SK-N-SH treated with all-trans-retinoic acid at 6 μM for 48 hours (cell line): ENCODE measurements around the gene GRXCR1.

Source experiments
- ATAC-seq: fragments of 200-7000 bp; cut with Tn5 transposase; 3 replicates; pipeline ENCODE4 v1.9.1; 2020; ENCODE audit warnings: mild to moderate bottlenecking, moderate library complexity
- BACH2 ChIP-seq: fragments of 250-450 bp; sonication (Bioruptor Pico); IDR thresholded peaks from 2 replicates; pipeline ENCODE4 v1.9.0; 2021; ENCODE audit warnings: mild to moderate bottlenecking, borderline replicate concordance
- CSDC2 ChIP-seq: fragments of 250-450 bp; sonication (Bioruptor Pico); IDR thresholded peaks from 2 replicates; pipeline ENCODE4 v1.5.0; 2020; ENCODE audit warnings: mild to moderate bottlenecking, moderate library complexity
- ESRRG ChIP-seq: fragments of 250-450 bp; sonication (Bioruptor Pico); IDR thresholded peaks from 2 replicates; pipeline ENCODE4 v1.6.1; 2021; ENCODE audit warnings: mild to moderate bottlenecking
- GLIS3 ChIP-seq: fragments of 250-450 bp; sonication (Bioruptor Pico); IDR thresholded peaks from 2 replicates; pipeline ENCODE4 v1.5.0; 2020; ENCODE audit warnings: mild to moderate bottlenecking, moderate library complexity
- ISL1 ChIP-seq: fragments of 250-450 bp; sonication (Bioruptor Pico); IDR thresholded peaks from 2 replicates; pipeline ENCODE4 v2.1.2; 2022; ENCODE audit warnings: mild to moderate bottlenecking, moderate library complexity
- OSR1 ChIP-seq: fragments of 250-450 bp; sonication (Bioruptor Pico); IDR thresholded peaks from 2 replicates; pipeline ENCODE4 v1.8.0; 2022; ENCODE audit warnings: moderate library complexity, mild to moderate bottlenecking, inconsistent platforms
- PPARA ChIP-seq: fragments of 250-450 bp; sonication (Bioruptor Pico); IDR thresholded peaks from 2 replicates; pipeline ENCODE4 v1.5.0; 2020; ENCODE audit warnings: mild to moderate bottlenecking, borderline replicate concordance
- RARB ChIP-seq: fragments of 250-450 bp; sonication (Bioruptor Pico); IDR thresholded peaks from 2 replicates; pipeline ENCODE4 v1.8.0; 2021; ENCODE audit warnings: mild to moderate bottlenecking, moderate library complexity
- SNAI2 ChIP-seq: fragments of 250-450 bp; sonication (Bioruptor Pico); IDR thresholded peaks from 2 replicates; pipeline ENCODE4 v1.5.0; 2020; ENCODE audit warnings: mild to moderate bottlenecking, moderate library complexity
- TCF4 ChIP-seq: fragments of 250-450 bp; sonication (Bioruptor Pico); IDR thresholded peaks from 2 replicates; pipeline ENCODE4 v1.8.0; 2021; ENCODE audit warnings: mild to moderate bottlenecking, moderate library complexity, borderline replicate concordance
- ZC3H10 ChIP-seq: fragments of 250-450 bp; sonication (Bioruptor Pico); IDR thresholded peaks from 2 replicates; pipeline ENCODE4 v1.5.1; 2021; ENCODE audit warnings: mild to moderate bottlenecking, moderate library complexity
- ZFP3 ChIP-seq: fragments of 250-450 bp; sonication (Bioruptor Pico); IDR thresholded peaks from 2 replicates; pipeline ENCODE4 v1.5.0; 2020; ENCODE audit warnings: mild to moderate bottlenecking, moderate library complexity
- ZFP30 ChIP-seq: fragments of 450-650 bp; formaldehyde crosslinking; IDR thresholded peaks from 2 replicates; pipeline ENCODE4 v1.5.0; 2022; ENCODE audit warnings: mild to moderate bottlenecking, moderate library complexity
- ZNF565 ChIP-seq: fragments of 450-650 bp; formaldehyde crosslinking; conservative IDR thresholded peaks from 2 replicates; pipeline ENCODE4 v1.5.0; 2020; ENCODE audit warnings: low read depth, mild to moderate bottlenecking, moderate library complexity
- ZNF70 ChIP-seq: fragments of 450-650 bp; formaldehyde crosslinking; IDR thresholded peaks from 2 replicates; pipeline ENCODE4 v1.5.0; 2020; ENCODE audit warnings: mild to moderate bottlenecking, moderate library complexity
- ZNF8 ChIP-seq: fragments of 450-650 bp; formaldehyde crosslinking; IDR thresholded peaks from 2 replicates; pipeline ENCODE4 v1.5.0; 2020; ENCODE audit warnings: mild to moderate bottlenecking, moderate library complexity
- TF ChIP-seq, protein P1 (sequence below): fragments of 250-450 bp; sonication (Bioruptor Pico); IDR thresholded peaks from 2 replicates; pipeline ENCODE4 v1.5.1; 2020; ENCODE audit warnings: low read depth, mild to moderate bottlenecking, moderate library complexity
- TF ChIP-seq, protein P2 (sequence below): fragments of 250-450 bp; sonication (Bioruptor Pico); IDR thresholded peaks from 2 replicates; pipeline ENCODE4 v1.8.0; 2021; ENCODE audit warnings: low read depth, mild to moderate bottlenecking, moderate library complexity, borderline replicate concordance
- TF ChIP-seq, protein P3 (sequence below): fragments of 250-450 bp; sonication (Bioruptor Pico); IDR thresholded peaks from 2 replicates; pipeline ENCODE4 v1.8.0; 2020; ENCODE audit warnings: mild to moderate bottlenecking, moderate library complexity, borderline replicate concordance
- TF ChIP-seq, protein P4 (sequence below): fragments of 250-450 bp; sonication (Bioruptor Pico); IDR thresholded peaks from 2 replicates; pipeline ENCODE4 v1.5.0; 2020; ENCODE audit warnings: mild to moderate bottlenecking, moderate library complexity
- TF ChIP-seq, protein P5 (sequence below): fragments of 250-450 bp; sonication (Bioruptor Pico); IDR thresholded peaks from 2 replicates; pipeline ENCODE4 v1.5.1; 2021; ENCODE audit warnings: mild to moderate bottlenecking, moderate library complexity

GRXCR1 gene

DNA sequence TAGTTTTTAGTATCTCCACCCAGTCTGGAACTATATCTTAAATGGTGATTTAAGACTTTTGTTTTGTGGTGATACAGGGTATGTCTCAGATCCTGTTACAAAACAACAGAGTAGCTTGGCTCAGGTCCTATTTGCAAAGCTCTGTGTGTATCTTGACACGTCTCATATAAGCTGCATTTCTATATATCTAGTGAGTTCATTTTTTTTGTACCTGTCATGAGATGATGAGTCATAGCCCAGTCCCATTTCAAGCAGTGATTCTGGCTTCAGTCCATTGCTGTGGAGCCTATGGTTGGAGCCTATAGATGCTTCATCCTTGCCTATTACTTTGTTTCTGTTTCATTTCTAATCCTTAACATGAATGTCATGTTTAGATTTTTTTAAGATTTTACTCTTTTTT, 23.0 kb downstream of the GRXCR1 start:
- no peak for ATAC-seq
- TF ChIP-seq CSDC2 (CRISPR knock-in tag) = no peak
- TF ChIP-seq, protein P1, sequence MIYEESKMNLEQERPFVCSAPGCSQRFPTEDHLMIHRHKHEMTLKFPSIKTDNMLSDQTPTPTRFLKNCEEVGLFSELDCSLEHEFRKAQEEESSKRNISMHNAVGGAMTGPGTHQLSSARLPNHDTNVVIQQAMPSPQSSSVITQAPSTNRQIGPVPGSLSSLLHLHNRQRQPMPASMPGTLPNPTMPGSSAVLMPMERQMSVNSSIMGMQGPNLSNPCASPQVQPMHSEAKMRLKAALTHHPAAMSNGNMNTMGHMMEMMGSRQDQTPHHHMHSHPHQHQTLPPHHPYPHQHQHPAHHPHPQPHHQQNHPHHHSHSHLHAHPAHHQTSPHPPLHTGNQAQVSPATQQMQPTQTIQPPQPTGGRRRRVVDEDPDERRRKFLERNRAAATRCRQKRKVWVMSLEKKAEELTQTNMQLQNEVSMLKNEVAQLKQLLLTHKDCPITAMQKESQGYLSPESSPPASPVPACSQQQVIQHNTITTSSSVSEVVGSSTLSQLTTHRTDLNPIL (CRISPR knock-in tag) = no peak
- TF ChIP-seq ESRRG (CRISPR knock-in tag) = no peak
- no peak for TF ChIP-seq ISL1 (CRISPR knock-in tag)
- TF ChIP-seq ZC3H10 (CRISPR knock-in tag) = no peak
- TF ChIP-seq, protein P2, sequence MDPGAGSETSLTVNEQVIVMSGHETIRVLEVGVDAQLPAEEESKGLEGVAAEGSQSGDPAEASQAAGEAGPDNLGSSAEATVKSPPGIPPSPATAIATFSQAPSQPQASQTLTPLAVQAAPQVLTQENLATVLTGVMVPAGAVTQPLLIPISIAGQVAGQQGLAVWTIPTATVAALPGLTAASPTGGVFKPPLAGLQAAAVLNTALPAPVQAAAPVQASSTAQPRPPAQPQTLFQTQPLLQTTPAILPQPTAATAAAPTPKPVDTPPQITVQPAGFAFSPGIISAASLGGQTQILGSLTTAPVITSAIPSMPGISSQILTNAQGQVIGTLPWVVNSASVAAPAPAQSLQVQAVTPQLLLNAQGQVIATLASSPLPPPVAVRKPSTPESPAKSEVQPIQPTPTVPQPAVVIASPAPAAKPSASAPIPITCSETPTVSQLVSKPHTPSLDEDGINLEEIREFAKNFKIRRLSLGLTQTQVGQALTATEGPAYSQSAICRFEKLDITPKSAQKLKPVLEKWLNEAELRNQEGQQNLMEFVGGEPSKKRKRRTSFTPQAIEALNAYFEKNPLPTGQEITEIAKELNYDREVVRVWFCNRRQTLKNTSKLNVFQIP (CRISPR knock-in tag) = no peak
- no peak for TF ChIP-seq PPARA
- TF ChIP-seq ZNF8 = no peak

DNA sequence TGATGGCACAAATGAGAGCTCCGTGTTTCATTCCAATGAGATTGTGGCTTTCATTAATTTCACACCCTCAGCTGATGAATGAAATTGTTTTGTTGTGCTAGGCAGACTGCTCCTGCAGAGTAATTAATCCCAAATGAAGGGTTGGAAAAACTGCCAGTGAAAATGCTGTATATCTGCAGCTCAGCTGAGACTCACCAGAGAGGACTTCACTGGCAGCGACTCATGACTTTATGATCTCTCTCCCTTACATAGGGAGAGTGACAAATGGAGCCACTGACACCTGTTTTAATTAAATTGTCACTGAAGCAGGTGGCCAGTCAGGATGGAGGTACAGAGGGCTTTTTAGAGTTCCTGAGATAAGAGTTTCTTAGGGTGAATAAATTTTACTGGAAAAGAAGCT, 24.8 kb downstream of the GRXCR1 start:
- TF ChIP-seq ZNF70 = no peak
- no peak for TF ChIP-seq GLIS3 (CRISPR knock-in tag)
- ATAC-seq = no peak

DNA sequence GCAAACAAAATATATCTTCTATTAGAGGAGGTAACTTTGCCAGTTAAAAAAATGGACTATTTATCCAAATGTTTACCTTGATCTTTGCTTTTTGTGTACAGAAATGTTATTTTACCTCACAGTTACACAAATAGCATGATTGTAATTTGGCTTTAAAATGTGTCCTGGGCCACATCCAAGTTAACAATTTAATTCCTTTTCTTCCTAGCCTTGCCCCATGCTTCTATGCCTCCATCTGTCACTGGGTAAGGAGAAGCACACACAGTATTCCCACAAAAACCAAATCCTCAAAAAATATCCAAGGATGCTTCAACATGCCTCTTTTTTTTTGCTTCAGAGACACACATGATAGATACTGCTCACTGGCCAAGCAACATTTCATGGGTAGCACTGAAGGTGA, 30.9 kb downstream of the GRXCR1 start:
- TF ChIP-seq TCF4 (CRISPR knock-in tag) (no peak), ZNF70 (no peak), CSDC2 (CRISPR knock-in tag) (no peak), ZFP30 (CRISPR knock-in tag) (no peak), ISL1 (CRISPR knock-in tag) (no peak), ZFP3 (CRISPR knock-in tag) (no peak), RARB (no peak), BACH2 (CRISPR knock-in tag) (no peak), PPARA (no peak), ZNF565 (no peak), ZC3H10 (CRISPR knock-in tag) (no peak), ESRRG (CRISPR knock-in tag) (no peak), SNAI2 (no peak), GLIS3 (CRISPR knock-in tag) (no peak), OSR1 (CRISPR knock-in tag) (no peak)
- TF ChIP-seq, protein P3, sequence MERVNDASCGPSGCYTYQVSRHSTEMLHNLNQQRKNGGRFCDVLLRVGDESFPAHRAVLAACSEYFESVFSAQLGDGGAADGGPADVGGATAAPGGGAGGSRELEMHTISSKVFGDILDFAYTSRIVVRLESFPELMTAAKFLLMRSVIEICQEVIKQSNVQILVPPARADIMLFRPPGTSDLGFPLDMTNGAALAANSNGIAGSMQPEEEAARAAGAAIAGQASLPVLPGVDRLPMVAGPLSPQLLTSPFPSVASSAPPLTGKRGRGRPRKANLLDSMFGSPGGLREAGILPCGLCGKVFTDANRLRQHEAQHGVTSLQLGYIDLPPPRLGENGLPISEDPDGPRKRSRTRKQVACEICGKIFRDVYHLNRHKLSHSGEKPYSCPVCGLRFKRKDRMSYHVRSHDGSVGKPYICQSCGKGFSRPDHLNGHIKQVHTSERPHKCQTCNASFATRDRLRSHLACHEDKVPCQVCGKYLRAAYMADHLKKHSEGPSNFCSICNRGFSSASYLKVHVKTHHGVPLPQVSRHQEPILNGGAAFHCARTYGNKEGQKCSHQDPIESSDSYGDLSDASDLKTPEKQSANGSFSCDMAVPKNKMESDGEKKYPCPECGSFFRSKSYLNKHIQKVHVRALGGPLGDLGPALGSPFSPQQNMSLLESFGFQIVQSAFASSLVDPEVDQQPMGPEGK = no peak
- TF ChIP-seq, protein P4, sequence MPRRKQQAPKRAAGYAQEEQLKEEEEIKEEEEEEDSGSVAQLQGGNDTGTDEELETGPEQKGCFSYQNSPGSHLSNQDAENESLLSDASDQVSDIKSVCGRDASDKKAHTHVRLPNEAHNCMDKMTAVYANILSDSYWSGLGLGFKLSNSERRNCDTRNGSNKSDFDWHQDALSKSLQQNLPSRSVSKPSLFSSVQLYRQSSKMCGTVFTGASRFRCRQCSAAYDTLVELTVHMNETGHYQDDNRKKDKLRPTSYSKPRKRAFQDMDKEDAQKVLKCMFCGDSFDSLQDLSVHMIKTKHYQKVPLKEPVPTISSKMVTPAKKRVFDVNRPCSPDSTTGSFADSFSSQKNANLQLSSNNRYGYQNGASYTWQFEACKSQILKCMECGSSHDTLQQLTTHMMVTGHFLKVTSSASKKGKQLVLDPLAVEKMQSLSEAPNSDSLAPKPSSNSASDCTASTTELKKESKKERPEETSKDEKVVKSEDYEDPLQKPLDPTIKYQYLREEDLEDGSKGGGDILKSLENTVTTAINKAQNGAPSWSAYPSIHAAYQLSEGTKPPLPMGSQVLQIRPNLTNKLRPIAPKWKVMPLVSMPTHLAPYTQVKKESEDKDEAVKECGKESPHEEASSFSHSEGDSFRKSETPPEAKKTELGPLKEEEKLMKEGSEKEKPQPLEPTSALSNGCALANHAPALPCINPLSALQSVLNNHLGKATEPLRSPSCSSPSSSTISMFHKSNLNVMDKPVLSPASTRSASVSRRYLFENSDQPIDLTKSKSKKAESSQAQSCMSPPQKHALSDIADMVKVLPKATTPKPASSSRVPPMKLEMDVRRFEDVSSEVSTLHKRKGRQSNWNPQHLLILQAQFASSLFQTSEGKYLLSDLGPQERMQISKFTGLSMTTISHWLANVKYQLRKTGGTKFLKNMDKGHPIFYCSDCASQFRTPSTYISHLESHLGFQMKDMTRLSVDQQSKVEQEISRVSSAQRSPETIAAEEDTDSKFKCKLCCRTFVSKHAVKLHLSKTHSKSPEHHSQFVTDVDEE (CRISPR knock-in tag) = no peak
- TF ChIP-seq, protein P2 (CRISPR knock-in tag) = no peak
- TF ChIP-seq, protein P1 (CRISPR knock-in tag) = no peak
- TF ChIP-seq, protein P5, sequence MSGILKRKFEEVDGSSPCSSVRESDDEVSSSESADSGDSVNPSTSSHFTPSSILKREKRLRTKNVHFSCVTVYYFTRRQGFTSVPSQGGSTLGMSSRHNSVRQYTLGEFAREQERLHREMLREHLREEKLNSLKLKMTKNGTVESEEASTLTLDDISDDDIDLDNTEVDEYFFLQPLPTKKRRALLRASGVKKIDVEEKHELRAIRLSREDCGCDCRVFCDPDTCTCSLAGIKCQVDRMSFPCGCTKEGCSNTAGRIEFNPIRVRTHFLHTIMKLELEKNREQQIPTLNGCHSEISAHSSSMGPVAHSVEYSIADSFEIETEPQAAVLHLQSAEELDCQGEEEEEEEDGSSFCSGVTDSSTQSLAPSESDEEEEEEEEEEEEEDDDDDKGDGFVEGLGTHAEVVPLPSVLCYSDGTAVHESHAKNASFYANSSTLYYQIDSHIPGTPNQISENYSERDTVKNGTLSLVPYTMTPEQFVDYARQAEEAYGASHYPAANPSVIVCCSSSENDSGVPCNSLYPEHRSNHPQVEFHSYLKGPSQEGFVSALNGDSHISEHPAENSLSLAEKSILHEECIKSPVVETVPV (CRISPR knock-in tag) = no peak
- no peak for ATAC-seq
